CD4-positive, alpha-beta T cell (primary cell): ENCODE data around the gene COL4A4. TPM values are rescaled to one million over a fixed set of nuclear protein-coding genes. Genes with fewer than 3 reads are reported as not detected.

Experiments used
- ATAC-seq: fragments of 200-7000 bp; cut with Tn5 transposase; one replicate; pipeline ENCODE4 v1.10.0; 2022; ENCODE audit warnings: mild to moderate bottlenecking; ENCODE audit not compliant: poor library complexity
- CTCF ChIA-PET: fragments of 350-600 bp; sonication (Branson Sonifier 250); formaldehyde crosslinking; loops from one replicate; lab custom pipeline; 2021; ENCODE audit warnings: antibody characterized with exemption, inconsistent platforms; lab: Charles Lee
- POLR2A ChIA-PET: fragments of 350-600 bp; sonication (Branson Sonifier 250); formaldehyde crosslinking; loops from one replicate; lab custom pipeline; 2021; ENCODE audit warnings: antibody characterized with exemption, inconsistent platforms; lab: Charles Lee
- DNase-seq, 14 experiments: peaks; one replicate each; pipeline ENCODE4 v3.0.0-alpha.2; 2013 to 2020; ENCODE audit warnings: mixed read lengths in 2 of 14
- H3K27ac ChIP-seq, 2 donors: one replicate each; pipeline versions ENCODE4 v1.5.1 to v1.7.0; 2013; ENCODE audit warnings: low read length in 2 of 2, low read depth in 1 of 2, mild to moderate bottlenecking in 1 of 2
- H3K27me3 ChIP-seq, 2 experiments: 1 replicate in 1 of 2; 2 replicates in 1 of 2; pipeline versions ENCODE4 v1.6.1 to v1.7.0; 2013; ENCODE audit warnings: low read length in 2 of 2, control low read depth in 1 of 2, mild to moderate bottlenecking in 1 of 2, moderate library complexity in 1 of 2; ENCODE audit not compliant: insufficient read depth in 2 of 2, control insufficient read depth in 1 of 2
- H3K36me3 ChIP-seq: one replicate; pipeline ENCODE4 v1.6.1; 2013; ENCODE audit warnings: low read length, control low read depth; ENCODE audit not compliant: insufficient read depth
- H3K4me1 ChIP-seq: one replicate; pipeline ENCODE4 v1.6.1; 2013; ENCODE audit warnings: low read length, control low read depth; ENCODE audit not compliant: insufficient read depth
- H3K4me3 ChIP-seq: one replicate; pipeline ENCODE4 v1.5.1; 2013; ENCODE audit warnings: mild to moderate bottlenecking, low read length, moderate library complexity
- H3K9me3 ChIP-seq, 2 experiments: 1 replicate in 1 of 2; 2 replicates in 1 of 2; pipeline versions ENCODE4 v1.6.1 to v1.7.0; 2013; ENCODE audit warnings: low read length in 2 of 2, mild to moderate bottlenecking in 2 of 2, control low read depth in 1 of 2, moderate library complexity in 1 of 2; ENCODE audit not compliant: control insufficient read depth in 1 of 2, insufficient read depth in 1 of 2
- H3K27ac Mint-ChIP-seq: one replicate; pipeline ENCODE4 v1.8.0; 2020; ENCODE audit warnings: mixed read lengths
- H3K27me3 Mint-ChIP-seq: one replicate; pipeline ENCODE4 v1.8.0; 2021; ENCODE audit warnings: mixed read lengths
- H3K36me3 Mint-ChIP-seq: one replicate; pipeline ENCODE4 v1.8.0; 2021; ENCODE audit warnings: low read depth, mixed read lengths
- H3K4me1 Mint-ChIP-seq: one replicate; pipeline ENCODE4 v1.8.0; 2021; ENCODE audit warnings: low read depth, mixed read lengths
- H3K4me3 Mint-ChIP-seq: one replicate; pipeline ENCODE4 v1.8.0; 2020; ENCODE audit warnings: mild to moderate bottlenecking, mixed read lengths
- H3K9me3 Mint-ChIP-seq: one replicate; pipeline ENCODE4 v1.8.0; 2020; ENCODE audit warnings: mixed read lengths
- CTCF ChIP-seq: fragments of 200-600 bp; IDR thresholded peaks from one replicate; pipeline ENCODE4 v1.8.0; 2022; ENCODE audit warnings: antibody characterized with exemption, mild to moderate bottlenecking
- intact Hi-C, 2 experiments: fragments of 100-400 bp; cut with DNase I in 1 of 2; cut with micrococcal nuclease in 1 of 2; formaldehyde crosslinking; loops; one replicate each; pipeline versions ENCODE4 v1.15.1 to v1.9.0; 2023 to 2025; cut with DNase I, micrococcal nuclease
- total RNA-seq, 174 experiments: library from RNA in 2 of 174; stranded (reverse) in 2 of 174; gene quantifications; one replicate each; pipeline ENCODE4 v1.2.3 and lab custom pipeline; 2021 to 2026

Gene COL4A4
- total RNA-seq, 2 experiments from 2014 or later = not detected

- intact Hi-C loops = no loop called here
- H3K27ac Mint-ChIP-seq = no peak overlapping the region
- H3K4me3 Mint-ChIP-seq = no peak overlapping the region
- POLR2A ChIA-PET = no interaction called here
- H3K4me1 Mint-ChIP-seq = no peaks in the 10 kb centered on the region
- H3K36me3 Mint-ChIP-seq = no peaks in the 10 kb centered on the region
- Histone ChIP-seq H3K9me3 (no peaks in the 10 kb centered on the region), H3K36me3 (no peaks in the 10 kb centered on the region), H3K27me3 (no peaks in the 10 kb centered on the region), H3K4me1 (no peaks in the 10 kb centered on the region), H3K27ac (no peak overlapping the region), H3K4me3 (no peak overlapping the region)
- ATAC-seq (no peak), DNase-seq (no peak)
- TF ChIP-seq CTCF = no peak
- CTCF ChIA-PET = no interaction called here
- H3K27me3 Mint-ChIP-seq = peaks cover 21% of the 10 kb centered on the region
- no peaks in the 10 kb centered on the region for H3K9me3 Mint-ChIP-seq
These were observed 48.2 kb downstream of the COL4A4 start for GRCh38 chr2:227115761-227116160.

GRCh38 chr2:227106845-227107759, 56.9 kb downstream of the COL4A4 start:
- Mint-ChIP-seq H3K4me3 (no peak overlapping the region), H3K9me3 (no peaks in the 10 kb centered on the region), H3K27me3 (peaks cover 18% of the 10 kb centered on the region), H3K36me3 (no peaks in the 10 kb centered on the region), H3K4me1 (no peaks in the 10 kb centered on the region), H3K27ac (no peak overlapping the region)
- Histone ChIP-seq H3K27me3 (no peaks in the 10 kb centered on the region), H3K4me3 (no peak overlapping the region), H3K4me1 (no peaks in the 10 kb centered on the region), H3K36me3 (no peaks in the 10 kb centered on the region), H3K27ac (no peak overlapping the region), H3K9me3 (no peaks in the 10 kb centered on the region)
- ChIA-PET CTCF (no interaction called here), POLR2A (no interaction called here)
- TF ChIP-seq CTCF = peak; percentile 38
- DNase-seq = peak in 11 of 14 experiments; percentile 4 to 51 (median 19)
- intact Hi-C loops = loop anchor here (2.0 to 5.0 kb wide), 2 partner anchors 1435 to 1438 kb away; no protein-coding TSS in a partner anchor
- no peak for ATAC-seq

DNA sequence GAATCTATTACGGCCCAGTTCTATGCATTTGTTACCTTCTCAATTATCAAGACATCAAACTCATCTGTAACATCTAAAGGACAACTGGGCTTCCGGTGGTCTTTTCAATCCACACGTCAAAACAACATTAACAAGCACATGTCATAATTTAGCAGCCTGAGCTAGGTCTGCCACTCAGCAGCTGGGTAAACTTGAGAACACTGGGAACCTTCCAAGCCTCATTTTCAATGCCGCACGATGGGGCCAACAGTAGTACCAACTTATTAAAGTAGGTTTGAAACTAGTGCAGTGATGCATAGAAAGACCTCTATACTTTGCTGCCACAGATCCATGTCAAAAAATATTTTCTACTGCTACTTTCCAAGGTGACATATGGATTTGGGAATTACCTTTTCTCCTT, 60.4 kb downstream of the COL4A4 start:
- no peak overlapping the region for H3K4me3 Mint-ChIP-seq
- H3K27ac Mint-ChIP-seq = no peak overlapping the region
- H3K27me3 Mint-ChIP-seq = peaks cover 13% of the 10 kb centered on the region
- H3K36me3 Mint-ChIP-seq = no peaks in the 10 kb centered on the region
- H3K27me3 ChIP-seq = no peaks in the 10 kb centered on the region
- TF ChIP-seq CTCF = no peak
- H3K4me3 ChIP-seq = no peak overlapping the region
- ATAC-seq (no peak), DNase-seq (no peak)
- H3K9me3 ChIP-seq = no peaks in the 10 kb centered on the region
- no peaks in the 10 kb centered on the region for H3K4me1 Mint-ChIP-seq
- H3K4me1 ChIP-seq = no peaks in the 10 kb centered on the region
- no peaks in the 10 kb centered on the region for H3K9me3 Mint-ChIP-seq
- H3K36me3 ChIP-seq = no peaks in the 10 kb centered on the region
- ChIA-PET CTCF (no interaction called here), POLR2A (no interaction called here)
- intact Hi-C loops = no loop called here
- H3K27ac ChIP-seq = no peak overlapping the region
